H1 (cell line): ENCODE data around the gene DHRS13. TPM values are rescaled to one million over a fixed set of nuclear protein-coding genes. Genes with fewer than 3 reads are reported as not detected.

Experiments
- CTCF ChIA-PET: fragments of 300-600 bp; sonication (Branson Sonifier 250); formaldehyde crosslinking; loops from one replicate; lab custom pipeline; 2021; ENCODE audit not compliant: partially characterized antibody; lab: Charles Lee
- POLR2A ChIA-PET: fragments of 300-600 bp; sonication (Branson Sonifier 250); formaldehyde crosslinking; loops from one replicate; lab custom pipeline; 2021; ENCODE audit warnings: inconsistent platforms; ENCODE audit not compliant: partially characterized antibody; lab: Charles Lee
- DNase-seq, 2 experiments: peaks; one replicate each; pipeline versions ENCODE4 v3.0.0 to v3.0.0-alpha.2; 2010 to 2022; ENCODE audit warnings: low spot score in 2 of 2, low read depth in 1 of 2, mixed read lengths in 1 of 2
- FAIRE-seq: peaks from 2 replicates; lab custom pipeline; 2011; peaks lifted over from hg19 to GRCh38; lab: Jason Lieb, UNC
- H2AFZ ChIP-seq: 2 replicates; pipeline ENCODE4 v1.8.1; 2012; ENCODE audit warnings: low read length, inconsistent platforms
- H2AK5ac ChIP-seq: 2 replicates; pipeline ENCODE4 v1.6.1; 2013; ENCODE audit warnings: low read depth, low read length
- H2BK120ac ChIP-seq: replicated peaks from 2 replicates; pipeline ENCODE3; 2013; ENCODE audit warnings: low read depth, low read length, inconsistent platforms
- H2BK12ac ChIP-seq: 2 replicates; pipeline ENCODE4 v1.6.1; 2013; ENCODE audit warnings: low read depth, low read length
- H2BK15ac ChIP-seq: 2 replicates; pipeline ENCODE4 v1.6.1; 2013; ENCODE audit warnings: low read length
- H2BK20ac ChIP-seq: 2 replicates; pipeline ENCODE4 v1.6.1; 2013; ENCODE audit warnings: low read length
- H2BK5ac ChIP-seq: 2 replicates; pipeline ENCODE4 v1.6.1; 2013; ENCODE audit warnings: low read depth, low read length
- H3K14ac ChIP-seq: 2 replicates; pipeline ENCODE4 v1.6.1; 2013; ENCODE audit warnings: inconsistent platforms; ENCODE audit not compliant: insufficient read length
- H3K18ac ChIP-seq: 2 replicates; pipeline ENCODE4 v1.6.1; 2013; ENCODE audit warnings: low read length; ENCODE audit errors: extremely low read depth
- H3K23ac ChIP-seq: 2 replicates; pipeline ENCODE4 v1.6.1; 2013; ENCODE audit warnings: inconsistent platforms; ENCODE audit not compliant: insufficient read length
- H3K23me2 ChIP-seq: 2 replicates; pipeline ENCODE4 v1.6.1; 2013; ENCODE audit warnings: low read depth, low read length
- H3K27ac ChIP-seq: 2 replicates; pipeline ENCODE4 v1.6.1; 2011; ENCODE audit warnings: low read depth, low read length, inconsistent platforms
- H3K27me3 ChIP-seq, 4 experiments: replicated peaks in 1 of 4; 1 replicate in 1 of 4; 2 replicates in 3 of 4; pipeline versions ENCODE4 v1.6.1 to v1.8.1; 2011 to 2013; ENCODE audit warnings: low read length in 3 of 4, mild to moderate bottlenecking in 3 of 4, inconsistent platforms in 2 of 4, mixed read lengths in 2 of 4, moderate library complexity in 1 of 4; ENCODE audit not compliant: control insufficient read depth in 3 of 4, insufficient read depth in 3 of 4; ENCODE audit errors: extremely low read depth in 1 of 4
- H3K36me3 ChIP-seq, 4 experiments: 2 replicates each; pipeline versions ENCODE4 v1.6.1 to v1.8.1; 2011 to 2013; ENCODE audit warnings: mild to moderate bottlenecking in 4 of 4, low read length in 3 of 4, moderate library complexity in 2 of 4, control low read depth in 1 of 4, inconsistent platforms in 1 of 4; ENCODE audit not compliant: insufficient read depth in 4 of 4, control insufficient read depth in 2 of 4
- H3K4ac ChIP-seq: replicated peaks from 2 replicates; pipeline ENCODE3; 2013; ENCODE audit warnings: low read length, low read depth, mixed read lengths, inconsistent platforms; ENCODE audit not compliant: insufficient read length
- H3K4me1 ChIP-seq, 4 experiments: replicated peaks in 1 of 4; 1 replicate in 1 of 4; 2 replicates in 3 of 4; pipeline versions ENCODE4 v1.6.1 to v1.8.1; 2011 to 2013; ENCODE audit warnings: low read length in 3 of 4, inconsistent platforms in 2 of 4, mixed read lengths in 1 of 4; ENCODE audit not compliant: insufficient read depth in 4 of 4, control insufficient read depth in 3 of 4
- H3K4me2 ChIP-seq, 2 experiments: 2 replicates each; pipeline versions ENCODE4 v1.6.1 to v1.8.1; 2011 to 2013; ENCODE audit warnings: low read depth in 2 of 2, low read length in 2 of 2, control low read depth in 1 of 2, inconsistent platforms in 1 of 2, mild to moderate bottlenecking in 1 of 2; ENCODE audit not compliant: insufficient read depth in 1 of 2
- H3K4me3 ChIP-seq, 4 experiments: fragments of 200-600, 300-600 bp in 1 of 4; sonication (generic), shearing (Covaris generic), sonication (Bioruptor Twin) in 1 of 4; 2 replicates each; pipeline versions ENCODE4 v1.5.1 to v1.8.1; 2011 to 2016; ENCODE audit warnings: low read length in 4 of 4, low read depth in 3 of 4, control low read depth in 2 of 4, inconsistent platforms in 2 of 4, mild to moderate bottlenecking in 2 of 4, mixed read lengths in 1 of 4, moderate library complexity in 1 of 4; ENCODE audit not compliant: insufficient read depth in 2 of 4; ENCODE audit errors: extremely low read depth in 1 of 4
- H3K56ac ChIP-seq: replicated peaks from 2 replicates; pipeline ENCODE3; 2013; ENCODE audit warnings: low read depth, mild to moderate bottlenecking, mixed read lengths, low read length, inconsistent platforms; ENCODE audit not compliant: insufficient read length
- H3K79me1 ChIP-seq: 2 replicates; pipeline ENCODE4 v1.6.1; 2013; ENCODE audit warnings: low read depth, low read length, control low read depth
- H3K79me2 ChIP-seq, 2 experiments: 2 replicates each; pipeline versions ENCODE4 v1.6.1 to v1.8.1; 2012 to 2013; ENCODE audit warnings: low read length in 2 of 2, mild to moderate bottlenecking in 2 of 2, inconsistent platforms in 1 of 2; ENCODE audit not compliant: insufficient read depth in 2 of 2, control insufficient read depth in 1 of 2
- H3K9ac ChIP-seq, 4 experiments: replicated peaks in 1 of 4; 1 replicate in 1 of 4; 2 replicates in 3 of 4; pipeline versions ENCODE4 v1.6.1 to v1.8.1; 2011 to 2013; ENCODE audit warnings: low read depth in 3 of 4, low read length in 3 of 4, control low read depth in 2 of 4, mild to moderate bottlenecking in 2 of 4, moderate library complexity in 2 of 4, inconsistent platforms in 1 of 4; ENCODE audit errors: extremely low read depth in 1 of 4
- H3K9me3 ChIP-seq, 2 experiments: 2 replicates each; pipeline versions ENCODE4 v1.6.1 to v1.8.1; 2012 to 2013; ENCODE audit warnings: mild to moderate bottlenecking in 2 of 2, moderate library complexity in 2 of 2, control low read depth in 1 of 2, inconsistent platforms in 1 of 2, low read depth in 1 of 2, low read length in 1 of 2, mixed read lengths in 1 of 2; ENCODE audit not compliant: insufficient read depth in 2 of 2
- H4K20me1 ChIP-seq, 2 experiments: replicated peaks in 1 of 2; 2 replicates each; pipeline versions ENCODE3 to v1.8.1; 2011 to 2013; ENCODE audit warnings: inconsistent platforms in 2 of 2, low read length in 2 of 2, mild to moderate bottlenecking in 1 of 2; ENCODE audit not compliant: insufficient read depth in 2 of 2, control insufficient read depth in 1 of 2
- H4K5ac ChIP-seq: 2 replicates; pipeline ENCODE4 v1.6.1; 2013; ENCODE audit warnings: low read length, low read depth, mixed read lengths, inconsistent platforms; ENCODE audit not compliant: insufficient read length
- H4K8ac ChIP-seq: 2 replicates; pipeline ENCODE4 v1.8.0; 2013; ENCODE audit warnings: mild to moderate bottlenecking, moderate library complexity, low read length, inconsistent platforms; ENCODE audit not compliant: insufficient read depth; ENCODE audit errors: extremely low read depth
- H4K91ac ChIP-seq: replicated peaks from 2 replicates; pipeline ENCODE3; 2013; ENCODE audit warnings: low read length, mixed read lengths, inconsistent platforms; ENCODE audit not compliant: insufficient read length
- ATF3 ChIP-seq: IDR thresholded peaks from 2 replicates; pipeline ENCODE4 v1.6.1; 2011; ENCODE audit warnings: low read depth, mild to moderate bottlenecking, low read length; ENCODE audit not compliant: insufficient read depth
- CBX5 ChIP-seq: fragments of 300-800, 300-1000 bp; sonication (generic); IDR thresholded peaks from 2 replicates; pipeline ENCODE4 v1.7.1; 2016; ENCODE audit warnings: antibody characterized with exemption, low read length, low read depth
- CHD1 ChIP-seq: IDR thresholded peaks from 2 replicates; pipeline ENCODE4 v1.6.1; 2012; ENCODE audit warnings: low read depth, low read length, improper control_type of control experiment
- CREB1 ChIP-seq: IDR thresholded peaks from 2 replicates; pipeline ENCODE4 v1.6.1; 2012; ENCODE audit warnings: inconsistent platforms
- EZH2 ChIP-seq: fragments of 200-600 bp; sonication (generic); IDR thresholded peaks from 2 replicates; pipeline ENCODE4 v1.7.1; 2012; ENCODE audit warnings: low read depth, mild to moderate bottlenecking, moderate library complexity, low read length, inconsistent platforms; ENCODE audit not compliant: severe bottlenecking
- GTF2F1 ChIP-seq: IDR thresholded peaks from 2 replicates; pipeline ENCODE4 v1.6.1; 2012; ENCODE audit warnings: low read depth, low read length, improper control_type of control experiment, borderline replicate concordance
- JUND ChIP-seq: IDR thresholded peaks from 2 replicates; pipeline ENCODE4 v1.6.1; 2011; ENCODE audit warnings: mild to moderate bottlenecking, improper control_type of control experiment, low read length
- KDM4A ChIP-seq: IDR thresholded peaks from one replicate; pipeline ENCODE4 v1.7.1; 2012; ENCODE audit warnings: low read depth, mild to moderate bottlenecking, moderate library complexity, low read length, inconsistent platforms; ENCODE audit not compliant: severe bottlenecking
- KDM5A ChIP-seq: fragments of 200-600 bp; IDR thresholded peaks from 2 replicates; pipeline ENCODE4 v1.7.1; 2012; ENCODE audit warnings: mild to moderate bottlenecking, low read length, inconsistent platforms, mixed read lengths
- RAD21 ChIP-seq, 2 experiments: IDR thresholded peaks in 1 of 2; conservative IDR thresholded peaks in 1 of 2; 2 replicates each; pipeline ENCODE4 v1.6.1; 2011; ENCODE audit warnings: low read depth in 2 of 2, low read length in 2 of 2, improper control_type of control experiment in 1 of 2, inconsistent platforms in 1 of 2, mild to moderate bottlenecking in 1 of 2, moderate library complexity in 1 of 2
- SIN3A ChIP-seq, 2 experiments: IDR thresholded peaks in 1 of 2; conservative IDR thresholded peaks in 1 of 2; 2 replicates each; pipeline ENCODE4 v1.6.1; 2011 to 2012; ENCODE audit warnings: low read length in 2 of 2, improper control_type of control experiment in 1 of 2, low read depth in 1 of 2, mild to moderate bottlenecking in 1 of 2
- SIRT6 ChIP-seq: IDR thresholded peaks from one replicate; pipeline ENCODE4 v1.7.1; 2012; ENCODE audit warnings: low read length, inconsistent platforms
- SP4 ChIP-seq: IDR thresholded peaks from 2 replicates; pipeline ENCODE4 v1.6.1; 2012; ENCODE audit warnings: low read length, inconsistent platforms
- SUZ12 ChIP-seq: fragments of 200-600 bp; sonication (generic); IDR thresholded peaks from 2 replicates; pipeline ENCODE4 v1.6.1; 2012; ENCODE audit warnings: mild to moderate bottlenecking, inconsistent platforms, low read length, moderate library complexity, mixed read lengths
- WGBS, 2 experiments: shearing (Covaris generic) in 1 of 2; methylation state at CpG; one replicate each; pipeline versions ENCODE4 v1.1.6 to v1.1.7; 2013 to 2015; ENCODE audit warnings: low lambda C conversion rate in 2 of 2, mixed read lengths in 2 of 2, inconsistent platforms in 1 of 2, low coverage in 1 of 2, missing lambda C conversion rate in 1 of 2; ENCODE audit not compliant: insufficient replicate concordance in 2 of 2, insufficient coverage in 1 of 2, insufficient read length in 1 of 2; ENCODE audit errors: extremely low coverage in 1 of 2, missing lambda C conversion rate in 1 of 2; 5-methylcytosine and 5-hydroxymethylcytosine counted together
- polyA plus RNA-seq, 7 experiments: library from polyadenylated mRNA; depleted of rRNA in 3 of 7; stranded (reverse) in 5 of 7; unstranded in 2 of 7; fragments of >200 nt in 5 of 7; fragments of 200-250 nt in 2 of 7; gene quantifications; 1 replicate in 5 of 7; 2 replicates in 1 of 7; 4 replicates in 1 of 7; pipeline versions ENCODE4 v1.2.1 to v1.2.3, GENCODE V29; 2011 to 2013; ENCODE audit warnings: missing spikeins in 2 of 7, mixed read lengths in 2 of 7
- total RNA-seq: library from RNA; stranded (reverse); fragmentation: NEBNext Ultra II Directional; extraction: Animal tissue kit (Norgen Biotek cat#: 25700); gene quantifications from 2 replicates; pipeline ENCODE4 v1.2.1, GENCODE V29; 2021

Gene DHRS13
- total and polyA plus RNA-seq, 2 of the 8 experiments (the other 6 are each of a cell fraction or from before 2014, with no cell fraction given), result 23.7 to 30.0 TPM

- Histone ChIP-seq H3K56ac (no peak overlapping the region), H3K4me1 (no peaks in the 10 kb centered on the region), H3K4me3 (no peak overlapping the region), H2BK120ac (no peak overlapping the region), H3K27ac (no peak overlapping the region), H2BK5ac (no peak overlapping the region), H3K9ac (no peak overlapping the region), H2AFZ (no peak overlapping the region), H3K79me1 (peaks cover 21% of the 10 kb centered on the region), H3K9me3 (no peaks in the 10 kb centered on the region), H4K8ac (no peak overlapping the region), H3K14ac (no peak overlapping the region), H2BK20ac (no peak overlapping the region), H2BK15ac (no peak overlapping the region), H4K91ac (no peak overlapping the region), H3K79me2 (peaks cover 10 to 61% of the 10 kb centered on the region in 2 experiments), H3K23ac (no peak overlapping the region), H3K4me2 (no peak overlapping the region), H2BK12ac (no peak overlapping the region), H3K4ac (no peak overlapping the region), H4K20me1 (peaks cover 10 to 18% of the 10 kb centered on the region in 2 experiments), H3K36me3 (peaks cover 8 to 55% (median 35%) of the 10 kb centered on the region in 4 experiments), H3K23me2 (no peaks in the 10 kb centered on the region), H4K5ac (no peak overlapping the region), H2AK5ac (no peak overlapping the region), H3K27me3 (no peaks in the 10 kb centered on the region), H3K18ac (no peak overlapping the region)
- no peak for TF ChIP-seq ATF3
- no peak for TF ChIP-seq SP4
- TF ChIP-seq KDM4A, result no peak
- TF ChIP-seq SIN3A (conservative IDR thresholded peaks at IDR 0.05 in 1 of 2, IDR thresholded peaks at IDR 0.05 in 1 of 2; ENCODE audit: low read depth in 1 of 2, low read length in 2 of 2), result no peak
- TF ChIP-seq CHD1, result no peak
- TF ChIP-seq CBX5, result no peak
- no peak for TF ChIP-seq EZH2
- no peak for TF ChIP-seq CREB1
- no peak for TF ChIP-seq JUND
- no peak for TF ChIP-seq KDM5A
- no peak for TF ChIP-seq SIRT6
- TF ChIP-seq SUZ12, result no peak
- no peak for TF ChIP-seq RAD21 (IDR thresholded peaks at IDR 0.05 in 1 of 2, conservative IDR thresholded peaks at IDR 0.05 in 1 of 2; ENCODE audit: low read depth in 2 of 2, low read length in 2 of 2)
- no peak for TF ChIP-seq GTF2F1
- ChIA-PET CTCF (interaction anchor here (0.7 to 16.4 kb wide), 8 partner anchors 9 to 185 kb away, joined by 3 to 123 read pairs (median 6); no protein-coding TSS in a partner anchor), POLR2A (interaction anchor here (0.6 to 6.8 kb wide), 8 partner anchors 8 to 304 kb away, joined by 3 to 29 read pairs (median 4); no protein-coding TSS in a partner anchor)
- DNase-seq (no peak), FAIRE-seq (no peak)
- WGBS, 2 experiments, result 94% methylated on average over 4 of the region's 4 CpGs; no CpG with 5 or more reads in 1 of the 2 experiments
Observed at GRCh38 chr17:28926786-28927185, 23.9 kb upstream of the DHRS13 start.
